GM18498 (cell line): ENCODE measurements around the gene AGAP3.

Experiments
- ATAC-seq: cut with Tn5 transposase; IDR thresholded peaks from one replicate; pipeline ENCODE4 v1.9.1; 2021; ENCODE audit warnings: mild to moderate bottlenecking, moderate library complexity; ENCODE audit not compliant: unreplicated experiment

AGAP3 gene

GRCh38 chr7:151087245-151088018 is 1.2 kb downstream of the AGAP3 start:
- peak; percentile 26 for ATAC-seq

- no peak for ATAC-seq
Measured at GRCh38 chr7:151088019-151088855, 2.0 kb downstream of the AGAP3 start.

GRCh38 chr7:151088856-151089699 is 2.8 kb downstream of the AGAP3 start:
- ATAC-seq, result no peak

GRCh38 chr7:151089893-151090730 is 3.8 kb downstream of the AGAP3 start:
- ATAC-seq, result no peak

GRCh38 chr7:151091003-151091402 is 4.7 kb downstream of the AGAP3 start:
- no peak for ATAC-seq

DNA sequence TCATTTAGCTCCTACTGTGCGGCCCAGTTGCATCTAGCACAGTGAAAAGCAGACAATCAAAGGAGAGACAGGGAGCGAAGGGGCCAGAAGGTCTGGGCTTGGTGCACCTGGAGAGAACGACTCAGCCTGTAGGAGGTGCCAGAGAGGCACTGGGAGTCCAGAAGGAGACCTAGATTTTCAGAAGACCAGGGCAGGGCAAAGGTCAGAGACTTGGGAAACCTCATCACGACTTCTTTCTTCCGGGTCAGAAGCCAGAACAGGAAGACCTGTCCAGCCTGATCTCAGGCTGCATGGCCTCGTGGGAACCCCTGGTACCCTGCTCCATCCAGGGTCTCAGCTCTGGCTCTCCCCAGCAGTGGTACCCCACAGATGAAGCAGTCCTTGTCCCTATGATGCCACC is 5.2 kb downstream of the AGAP3 start:
- ATAC-seq, result no peak

DNA sequence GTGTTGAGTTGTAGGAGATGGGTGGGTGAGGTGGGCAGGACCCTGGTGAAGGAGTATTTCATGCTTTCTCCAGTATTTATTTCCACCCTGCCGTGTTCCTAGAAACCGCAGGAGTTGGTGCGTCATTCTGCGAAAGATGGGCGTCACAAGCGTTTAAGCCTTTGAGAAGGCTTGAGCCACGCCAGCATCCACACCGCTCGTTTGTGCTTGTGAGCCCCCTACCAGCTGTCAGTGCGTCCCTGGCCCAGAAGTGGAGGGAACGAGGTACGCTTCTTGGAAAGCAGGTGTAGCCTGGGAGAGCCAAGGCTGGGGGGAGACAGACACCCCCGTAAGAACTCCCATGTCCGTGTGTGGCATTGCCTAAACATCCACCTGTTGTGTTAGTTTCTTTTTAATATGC is 5.7 kb downstream of the AGAP3 start:
- no peak for ATAC-seq

- no peak for ATAC-seq
Measured at GRCh38 chr7:151093748-151094147, 7.5 kb downstream of the AGAP3 start.

DNA sequence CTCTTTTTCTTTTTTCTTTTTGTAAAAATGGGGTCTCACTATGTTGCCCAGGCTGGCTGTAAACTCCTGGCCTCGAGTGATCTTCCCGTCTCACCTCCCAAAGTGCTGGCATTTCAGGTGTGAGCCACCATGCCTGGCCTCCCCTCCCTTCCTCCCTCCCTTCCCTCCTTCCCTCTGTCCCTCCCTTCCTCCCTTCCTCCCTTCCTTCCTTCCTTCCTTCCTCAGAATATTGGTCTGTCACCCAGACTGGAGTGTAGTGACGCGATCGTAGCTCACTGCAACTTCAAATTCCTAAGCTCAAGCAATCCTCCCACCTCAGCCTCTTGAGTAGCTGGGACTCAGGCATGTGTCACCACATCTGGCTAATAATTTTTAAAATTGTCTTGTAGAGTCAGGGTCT is 8.4 kb downstream of the AGAP3 start:
- no peak for ATAC-seq

DNA sequence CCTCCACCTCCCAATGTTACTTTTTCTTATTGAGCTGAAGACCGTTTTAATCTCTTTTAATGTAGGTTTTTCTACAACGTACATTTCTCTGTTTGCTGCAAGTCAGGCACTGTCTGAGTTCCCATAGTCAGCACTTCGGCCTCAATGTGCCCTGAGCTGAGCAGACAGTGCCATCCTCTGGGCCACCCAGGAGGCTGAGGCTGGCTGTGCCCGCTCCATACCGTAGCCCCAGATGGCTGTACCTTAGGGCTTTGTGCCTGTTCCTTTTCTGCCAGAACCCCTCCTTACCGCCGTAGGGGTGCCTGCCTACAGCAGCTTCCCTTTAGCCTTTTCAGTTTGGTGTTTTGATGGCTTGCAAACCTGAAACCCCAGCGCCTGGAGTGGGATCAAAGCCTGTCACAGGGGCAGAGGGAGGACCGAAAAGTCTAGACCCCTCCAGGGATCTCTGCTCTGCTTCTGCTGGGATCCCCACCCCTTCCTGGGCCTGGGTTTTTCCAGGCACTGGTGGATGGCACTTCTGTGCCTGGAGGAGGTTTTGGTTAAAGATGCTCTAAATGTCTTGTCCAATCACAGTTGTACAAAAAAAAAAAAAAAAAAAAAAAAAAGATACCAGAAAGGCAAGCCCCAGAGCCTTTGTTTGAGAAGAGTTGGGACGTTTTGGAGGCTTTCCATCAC is 9.0 kb downstream of the AGAP3 start:
- no peak for ATAC-seq

- ATAC-seq, result no peak
Measured at GRCh38 chr7:151095828-151096475, 9.7 kb downstream of the AGAP3 start.

DNA sequence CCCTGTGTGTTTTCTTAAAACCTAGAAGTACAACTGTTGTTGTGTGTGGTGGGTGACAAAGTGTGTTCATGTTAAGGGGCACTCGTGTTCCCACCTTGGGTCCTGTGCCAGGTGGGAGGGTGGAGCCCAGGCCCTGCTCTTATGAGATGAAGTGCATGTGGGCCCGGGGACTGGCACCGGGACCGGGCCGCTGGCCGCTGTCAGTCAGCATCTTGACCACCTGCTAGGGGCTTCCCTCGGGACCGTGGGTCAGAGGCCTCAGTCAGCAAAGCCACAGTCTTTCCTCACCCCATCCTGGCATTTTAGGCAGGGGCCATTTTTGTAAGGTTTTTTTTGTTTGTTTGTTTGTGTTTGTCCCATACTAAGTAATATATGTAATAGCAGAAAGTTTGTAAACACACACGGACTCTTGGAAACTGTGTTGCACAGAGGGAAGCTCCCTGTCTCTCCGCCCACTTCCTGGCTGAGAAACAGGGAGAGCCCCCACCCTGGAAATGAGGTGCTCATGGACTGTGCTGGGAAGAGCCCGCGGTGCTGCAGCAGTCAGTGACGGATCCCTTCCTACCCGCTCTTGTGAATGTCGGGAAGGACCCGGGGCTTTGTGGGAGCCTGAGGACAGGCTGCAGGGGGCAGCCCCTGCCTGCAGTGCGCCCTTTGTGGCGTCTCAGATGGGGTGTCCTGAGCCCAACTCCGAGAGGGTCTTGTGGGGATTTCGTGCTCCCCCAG is 13.4 kb downstream of the AGAP3 start:
- no peak for ATAC-seq

- ATAC-seq, result no peak
Measured at GRCh38 chr7:151100921-151101320, 14.6 kb downstream of the AGAP3 start.

GRCh38 chr7:151101621-151102396 is 15.5 kb downstream of the AGAP3 start:
- no peak for ATAC-seq

- ATAC-seq, result no peak
Measured at GRCh38 chr7:151102991-151103390, 16.7 kb downstream of the AGAP3 start.

DNA sequence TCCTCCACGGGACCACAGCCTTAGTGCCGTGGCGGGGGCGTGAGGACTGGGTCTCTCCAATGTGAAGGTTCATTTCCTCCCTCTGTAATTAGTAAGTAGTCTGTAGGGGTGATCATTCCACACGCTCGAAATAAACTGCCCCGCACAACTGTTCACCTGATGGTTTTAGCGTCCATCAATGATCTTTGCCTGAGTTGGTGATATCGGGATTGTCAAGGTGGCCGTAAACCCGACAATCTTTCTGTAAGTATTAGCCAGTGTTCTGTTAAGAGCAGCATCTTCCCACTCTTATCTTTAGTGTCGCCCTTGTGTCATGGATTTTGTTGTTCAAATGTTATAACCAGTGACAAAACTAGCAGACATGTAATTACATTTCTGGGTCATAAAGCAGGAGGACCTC is 17.7 kb downstream of the AGAP3 start:
- no peak for ATAC-seq

DNA sequence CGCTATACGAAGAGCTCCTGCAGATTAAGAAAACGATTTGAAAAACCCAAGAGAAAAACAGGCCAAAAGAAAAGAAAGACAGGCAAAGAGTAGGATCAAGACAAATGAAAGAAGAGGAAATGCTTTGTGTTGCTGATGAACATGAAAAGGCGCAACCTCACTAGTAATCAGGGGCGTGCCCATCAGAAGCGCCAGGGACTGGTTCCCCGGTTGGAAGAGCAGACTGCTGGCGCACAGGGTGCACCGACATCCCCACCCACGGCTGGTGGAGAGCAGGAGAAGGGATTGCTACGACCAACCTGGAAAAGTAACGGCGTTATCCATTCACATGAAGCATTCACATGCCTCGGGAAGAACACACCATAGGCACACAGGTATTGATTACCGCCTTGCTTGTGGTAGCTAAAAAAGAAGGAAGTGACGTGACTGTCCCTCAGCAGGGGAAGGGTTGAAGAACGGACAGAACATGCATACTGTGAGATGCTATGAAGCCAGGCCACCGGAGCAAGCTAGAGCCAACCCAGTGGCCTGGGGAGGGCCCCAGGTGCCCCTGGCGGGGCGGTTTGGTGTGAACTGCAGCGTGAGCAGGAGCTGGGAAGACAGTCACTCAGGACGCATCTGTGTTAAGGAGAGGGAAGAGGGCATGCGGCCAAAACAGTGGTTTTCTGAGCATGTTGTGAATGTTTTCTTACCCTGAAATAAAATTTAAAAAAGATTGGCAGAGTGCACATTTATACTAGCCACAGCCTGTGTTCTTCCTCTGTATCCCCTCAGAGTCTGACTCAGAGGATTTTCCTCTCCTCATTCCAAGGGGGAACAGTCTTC is 18.3 kb downstream of the AGAP3 start:
- no peak for ATAC-seq
